CD4-positive, alpha-beta T cell (primary cell): ENCODE data around the gene ICE2. TPM values are rescaled to one million over a fixed set of nuclear protein-coding genes. Genes with fewer than 3 reads are reported as not detected.

ENCODE experiments used
- ATAC-seq: fragments of 200-7000 bp; cut with Tn5 transposase; one replicate; pipeline ENCODE4 v1.10.0; 2022; ENCODE audit warnings: mild to moderate bottlenecking; ENCODE audit not compliant: poor library complexity
- CTCF ChIA-PET: fragments of 350-600 bp; sonication (Branson Sonifier 250); formaldehyde crosslinking; loops from one replicate; lab custom pipeline; 2021; ENCODE audit warnings: antibody characterized with exemption, inconsistent platforms; lab: Charles Lee
- POLR2A ChIA-PET: fragments of 350-600 bp; sonication (Branson Sonifier 250); formaldehyde crosslinking; loops from one replicate; lab custom pipeline; 2021; ENCODE audit warnings: antibody characterized with exemption, inconsistent platforms; lab: Charles Lee
- DNase-seq, 14 experiments: peaks; one replicate each; pipeline ENCODE4 v3.0.0-alpha.2; 2013 to 2020; ENCODE audit warnings: mixed read lengths in 2 of 14
- H3K27ac ChIP-seq, 2 donors: one replicate each; pipeline versions ENCODE4 v1.5.1 to v1.7.0; 2013; ENCODE audit warnings: low read length in 2 of 2, low read depth in 1 of 2, mild to moderate bottlenecking in 1 of 2
- H3K27me3 ChIP-seq, 2 experiments: 1 replicate in 1 of 2; 2 replicates in 1 of 2; pipeline versions ENCODE4 v1.6.1 to v1.7.0; 2013; ENCODE audit warnings: low read length in 2 of 2, control low read depth in 1 of 2, mild to moderate bottlenecking in 1 of 2, moderate library complexity in 1 of 2; ENCODE audit not compliant: insufficient read depth in 2 of 2, control insufficient read depth in 1 of 2
- H3K36me3 ChIP-seq: one replicate; pipeline ENCODE4 v1.6.1; 2013; ENCODE audit warnings: low read length, control low read depth; ENCODE audit not compliant: insufficient read depth
- H3K4me1 ChIP-seq: one replicate; pipeline ENCODE4 v1.6.1; 2013; ENCODE audit warnings: low read length, control low read depth; ENCODE audit not compliant: insufficient read depth
- H3K4me3 ChIP-seq: one replicate; pipeline ENCODE4 v1.5.1; 2013; ENCODE audit warnings: mild to moderate bottlenecking, low read length, moderate library complexity
- H3K9me3 ChIP-seq, 2 experiments: 1 replicate in 1 of 2; 2 replicates in 1 of 2; pipeline versions ENCODE4 v1.6.1 to v1.7.0; 2013; ENCODE audit warnings: low read length in 2 of 2, mild to moderate bottlenecking in 2 of 2, control low read depth in 1 of 2, moderate library complexity in 1 of 2; ENCODE audit not compliant: control insufficient read depth in 1 of 2, insufficient read depth in 1 of 2
- H3K27ac Mint-ChIP-seq: one replicate; pipeline ENCODE4 v1.8.0; 2020; ENCODE audit warnings: mixed read lengths
- H3K27me3 Mint-ChIP-seq: one replicate; pipeline ENCODE4 v1.8.0; 2021; ENCODE audit warnings: mixed read lengths
- H3K36me3 Mint-ChIP-seq: one replicate; pipeline ENCODE4 v1.8.0; 2021; ENCODE audit warnings: low read depth, mixed read lengths
- H3K4me1 Mint-ChIP-seq: one replicate; pipeline ENCODE4 v1.8.0; 2021; ENCODE audit warnings: low read depth, mixed read lengths
- H3K4me3 Mint-ChIP-seq: one replicate; pipeline ENCODE4 v1.8.0; 2020; ENCODE audit warnings: mild to moderate bottlenecking, mixed read lengths
- H3K9me3 Mint-ChIP-seq: one replicate; pipeline ENCODE4 v1.8.0; 2020; ENCODE audit warnings: mixed read lengths
- CTCF ChIP-seq: fragments of 200-600 bp; IDR thresholded peaks from one replicate; pipeline ENCODE4 v1.8.0; 2022; ENCODE audit warnings: antibody characterized with exemption, mild to moderate bottlenecking
- intact Hi-C, 2 experiments: fragments of 100-400 bp; cut with DNase I in 1 of 2; cut with micrococcal nuclease in 1 of 2; formaldehyde crosslinking; loops; one replicate each; pipeline versions ENCODE4 v1.15.1 to v1.9.0; 2023 to 2025; cut with DNase I, micrococcal nuclease
- total RNA-seq, 174 experiments: library from RNA in 2 of 174; stranded (reverse) in 2 of 174; gene quantifications; one replicate each; pipeline ENCODE4 v1.2.3 and lab custom pipeline; 2021 to 2026

The ICE2 gene
- total RNA-seq, 2 experiments from 2014 or later, result 20.4 to 23.4 TPM

- ATAC-seq, result no peak
- CTCF ChIA-PET, result no interaction called here
- Histone ChIP-seq H3K36me3 (peaks cover 13% of the 10 kb centered on the region), H3K9me3 (no peaks in the 10 kb centered on the region), H3K4me3 (no peak overlapping the region), H3K27me3 (no peaks in the 10 kb centered on the region), H3K27ac (no peak overlapping the region), H3K4me1 (peaks cover 70% of the 10 kb centered on the region)
- H3K27me3 Mint-ChIP-seq, result peaks cover 10% of the 10 kb centered on the region
- peak overlapping the region; percentile 92 for H3K4me3 Mint-ChIP-seq
- intact Hi-C loops, result loop anchor here (5.0 to 10.0 kb wide), 4 partner anchors 186 to 739 kb away; partner anchors contain the start of genes BNIP2 (in 1 of the 2) and GTF2A2 (in 1 of the 2)
- no peaks in the 10 kb centered on the region for H3K9me3 Mint-ChIP-seq
- DNase-seq, result no peak
- TF ChIP-seq CTCF, result no peak
- H3K4me1 Mint-ChIP-seq, result peaks cover 62% of the 10 kb centered on the region
- H3K36me3 Mint-ChIP-seq, result peaks cover 15% of the 10 kb centered on the region
- H3K27ac Mint-ChIP-seq, result peak overlapping the region; percentile 97
- POLR2A ChIA-PET, result interaction anchor here (1.3 kb wide), 1 partner anchor 33 kb away, joined by 4 read pairs; no protein-coding TSS in a partner anchor
These were observed 82.8 kb downstream of the ICE2 start for GRCh38 chr15:60396100-60396499.

GRCh38 chr15:60395276-60396011 lies 83.5 kb downstream of the ICE2 start:
- DNase-seq (peak in 2 of 14 experiments; percentile 23 to 27), ATAC-seq (no peak)
- Histone ChIP-seq H3K4me1 (peaks cover 72% of the 10 kb centered on the region), H3K36me3 (peaks cover 13% of the 10 kb centered on the region), H3K9me3 (no peaks in the 10 kb centered on the region), H3K27me3 (no peaks in the 10 kb centered on the region), H3K27ac (no peak overlapping the region), H3K4me3 (no peak overlapping the region)
- peaks cover 68% of the 10 kb centered on the region for H3K4me1 Mint-ChIP-seq
- ChIA-PET CTCF (no interaction called here), POLR2A (no interaction called here)
- intact Hi-C loops, result loop anchor here (5.0 to 10.0 kb wide), 4 partner anchors 187 to 738 kb away; partner anchors contain the start of genes BNIP2 (in 1 of the 2) and GTF2A2 (in 1 of the 2)
- H3K27ac Mint-ChIP-seq, result peak overlapping the region; percentile 97
- TF ChIP-seq CTCF, result no peak
- H3K9me3 Mint-ChIP-seq, result no peaks in the 10 kb centered on the region
- H3K4me3 Mint-ChIP-seq, result peak overlapping the region; percentile 92
- H3K36me3 Mint-ChIP-seq, result peaks cover 15% of the 10 kb centered on the region
- H3K27me3 Mint-ChIP-seq, result peaks cover 10% of the 10 kb centered on the region

- H3K36me3 Mint-ChIP-seq, result peaks cover 15% of the 10 kb centered on the region
- POLR2A ChIA-PET, result no interaction called here
- no peak overlapping the region for H3K27ac Mint-ChIP-seq
These were observed 84.2 kb downstream of the ICE2 start for GRCh38 chr15:60394689-60395097.

More at GRCh38 chr15:60394689-60395097, 84.2 kb downstream of the ICE2 start:
- Histone ChIP-seq H3K27me3 (no peaks in the 10 kb centered on the region), H3K27ac (no peak overlapping the region), H3K4me3 (no peak overlapping the region), H3K4me1 (peaks cover 77% of the 10 kb centered on the region), H3K36me3 (peaks cover 13% of the 10 kb centered on the region), H3K9me3 (no peaks in the 10 kb centered on the region)
- intact Hi-C loops, result loop anchor here (5.0 to 10.0 kb wide), 4 partner anchors 188 to 737 kb away; partner anchors contain the start of genes BNIP2 (in 1 of the 2) and GTF2A2 (in 1 of the 2)
- no peak for TF ChIP-seq CTCF
- peaks cover 74% of the 10 kb centered on the region for H3K4me1 Mint-ChIP-seq
- CTCF ChIA-PET, result no interaction called here
- ATAC-seq (no peak), DNase-seq (no peak)
- peaks cover 10% of the 10 kb centered on the region for H3K27me3 Mint-ChIP-seq
- no peak overlapping the region for H3K4me3 Mint-ChIP-seq
- H3K9me3 Mint-ChIP-seq, result no peaks in the 10 kb centered on the region
